Mesothelial cell of epicardium (in vitro differentiated cells): Measurements from ENCODE around the gene MTFP1. TPM values are rescaled to one million over a fixed set of nuclear protein-coding genes. Genes with fewer than 3 reads are reported as not detected.
"Not testable (repeated sequence)": the region's sequence is repeated elsewhere in the genome, so short reads cannot be mapped to it uniquely, and the experiment has no call there.

Source experiments
- DNase-seq, 2 experiments: peaks; one replicate each; pipeline ENCODE4 v3.0.0; 2021; ENCODE audit warnings: low spot score in 2 of 2; ENCODE audit not compliant: unreplicated experiment in 2 of 2
- H3K27ac Mint-ChIP-seq: 2 replicates; pipeline ENCODE4 v1.8.0; 2021; ENCODE audit warnings: mixed read lengths
- H3K27me3 Mint-ChIP-seq: 2 replicates; pipeline ENCODE4 v1.8.0; 2021; ENCODE audit warnings: low read depth, mixed read lengths
- H3K36me3 Mint-ChIP-seq: 2 replicates; pipeline ENCODE4 v1.8.0; 2021; ENCODE audit warnings: mixed read lengths
- H3K4me1 Mint-ChIP-seq: 2 replicates; pipeline ENCODE4 v1.8.0; 2021; ENCODE audit warnings: mixed read lengths
- H3K4me3 Mint-ChIP-seq: 2 replicates; pipeline ENCODE4 v1.8.0; 2021; ENCODE audit warnings: mild to moderate bottlenecking, moderate library complexity, mixed read lengths
- H3K9me3 Mint-ChIP-seq: 2 replicates; pipeline ENCODE4 v1.8.0; 2021; ENCODE audit warnings: mixed read lengths
- CTCF ChIP-seq: fragments of 200-600 bp; sonication (generic); IDR thresholded peaks from one replicate; pipeline ENCODE4 v1.5.0; 2021; ENCODE audit warnings: antibody characterized with exemption; ENCODE audit not compliant: unreplicated experiment
- total RNA-seq: library from RNA; stranded (reverse); gene quantifications from 3 replicates; pipeline ENCODE4 v1.2.1, GENCODE V29; 2021

MTFP1 gene
- total RNA-seq, 1 donor from 2014 or later = 8.2 TPM

- Mint-ChIP-seq H3K4me3 (no peak overlapping the region), H3K27me3 (peaks cover 35% of the 10 kb centered on the region), H3K4me1 (peaks cover 21% of the 10 kb centered on the region), H3K9me3 (no peaks in the 10 kb centered on the region), H3K27ac (no peak overlapping the region), H3K36me3 (no peaks in the 10 kb centered on the region)
- DNase-seq = no peak
- TF ChIP-seq CTCF = no peak
These were observed 25.9 kb upstream of the MTFP1 start for GRCh38 chr22:30399718-30400117.

GRCh38 chr22:30400159-30400558 is 25.4 kb upstream of the MTFP1 start:
- H3K4me1 Mint-ChIP-seq = peaks cover 21% of the 10 kb centered on the region
- H3K9me3 Mint-ChIP-seq = no peaks in the 10 kb centered on the region
- TF ChIP-seq CTCF = no peak
- no peak overlapping the region for H3K27ac Mint-ChIP-seq
- H3K4me3 Mint-ChIP-seq = no peak overlapping the region
- no peaks in the 10 kb centered on the region for H3K36me3 Mint-ChIP-seq
- peaks cover 35% of the 10 kb centered on the region for H3K27me3 Mint-ChIP-seq
- no peak for DNase-seq

DNA sequence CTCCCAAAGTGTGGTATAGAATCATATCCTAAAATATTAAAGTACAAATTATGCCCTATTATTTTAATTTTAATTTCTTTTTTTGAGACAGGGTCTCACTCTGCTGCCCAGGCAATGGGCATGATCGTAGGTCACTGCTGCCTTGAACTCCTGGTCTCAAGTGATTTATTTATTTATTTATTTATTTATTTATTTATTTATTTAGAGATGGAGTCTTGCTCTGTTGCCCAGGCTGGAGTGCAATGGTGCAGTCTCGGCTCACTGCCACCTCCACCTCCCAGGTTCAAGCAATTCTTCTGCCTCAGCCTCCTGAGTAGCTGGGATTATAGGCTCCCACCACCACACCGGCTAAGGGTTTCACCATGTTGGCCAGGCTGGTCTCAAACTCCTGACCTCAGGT is 24.5 kb upstream of the MTFP1 start:
- not testable (repeated sequence) for DNase-seq, H3K4me3 Mint-ChIP-seq, H3K36me3 Mint-ChIP-seq, H3K27ac Mint-ChIP-seq, H3K9me3 Mint-ChIP-seq
- Mint-ChIP-seq H3K27me3 (peaks cover 29% of the 10 kb centered on the region), H3K4me1 (peaks cover 21% of the 10 kb centered on the region)

DNA sequence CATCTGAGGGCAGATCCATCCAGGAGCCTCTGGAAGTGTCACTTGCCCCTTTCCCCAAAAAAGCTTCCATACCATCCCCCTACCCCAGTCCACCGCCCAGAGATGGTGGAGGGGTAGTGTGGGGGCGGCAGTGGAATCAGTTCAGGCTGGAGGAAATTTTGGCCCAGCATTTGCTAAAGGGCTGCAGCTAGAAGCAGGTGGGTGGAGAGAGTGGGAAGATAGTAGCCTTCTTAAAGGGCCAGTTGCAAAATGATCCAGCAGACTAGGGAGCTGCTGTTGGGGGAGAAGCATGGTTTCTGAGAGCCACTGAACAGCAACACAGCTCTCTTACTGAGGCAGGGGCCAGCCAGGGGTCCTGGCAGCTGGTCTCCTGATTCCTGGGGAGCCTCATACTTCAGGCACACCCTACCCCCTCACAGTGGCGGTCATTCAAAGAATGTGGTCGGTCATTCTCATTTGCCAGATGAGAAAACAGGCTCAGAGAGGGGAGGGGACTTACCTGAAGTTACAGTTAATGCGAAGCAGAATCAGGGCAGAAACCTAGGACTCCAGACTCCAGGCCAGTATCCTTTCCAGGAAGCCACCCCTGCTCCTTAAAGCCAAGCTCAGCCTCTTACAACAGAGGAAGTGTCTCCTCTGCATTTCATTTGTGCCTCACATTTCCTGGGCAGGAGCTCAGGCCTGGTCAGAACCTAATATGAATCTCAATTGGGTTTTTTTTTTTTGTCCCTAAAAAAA is 23.4 kb upstream of the MTFP1 start:
- Mint-ChIP-seq H3K4me3 (no peak overlapping the region), H3K4me1 (peaks cover 16% of the 10 kb centered on the region), H3K9me3 (no peaks in the 10 kb centered on the region), H3K27ac (peak overlapping the region; percentile 34), H3K36me3 (no peaks in the 10 kb centered on the region), H3K27me3 (peaks cover 19% of the 10 kb centered on the region)
- TF ChIP-seq CTCF = no peak
- DNase-seq = no peak

- H3K9me3 Mint-ChIP-seq, DNase-seq, H3K4me3 Mint-ChIP-seq, H3K27ac Mint-ChIP-seq, H3K36me3 Mint-ChIP-seq: not testable (repeated sequence)
- Mint-ChIP-seq H3K4me1 (peaks cover 13% of the 10 kb centered on the region), H3K27me3 (peaks cover 14% of the 10 kb centered on the region)
These were observed 22.8 kb upstream of the MTFP1 start for GRCh38 chr22:30402766-30403104.

DNA sequence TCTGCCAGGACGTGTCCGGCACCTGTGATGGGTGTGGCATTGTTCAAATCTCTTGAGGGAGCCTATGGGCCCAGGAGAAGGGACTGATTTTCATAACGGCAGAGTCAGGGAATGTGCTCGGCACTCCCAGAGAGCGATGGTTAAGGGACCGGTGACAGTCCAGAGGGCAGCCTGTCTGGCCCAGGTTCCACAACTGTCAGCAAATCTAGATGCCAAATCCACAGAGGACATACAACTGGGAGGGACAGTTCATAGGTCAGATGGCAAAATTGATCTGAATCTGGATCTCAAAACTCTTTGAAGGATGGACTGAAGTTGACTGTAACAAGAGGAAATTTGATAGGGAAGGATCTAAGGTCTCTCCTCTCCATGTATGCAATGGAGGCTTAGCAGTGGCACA is 21.3 kb upstream of the MTFP1 start:
- H3K36me3 Mint-ChIP-seq = no peaks in the 10 kb centered on the region
- no peak for TF ChIP-seq CTCF

GRCh38 chr22:30405731-30406130 is 19.8 kb upstream of the MTFP1 start:
- Mint-ChIP-seq H3K27me3 (no peaks in the 10 kb centered on the region), H3K9me3 (no peaks in the 10 kb centered on the region), H3K27ac (no peak overlapping the region), H3K4me1 (peaks cover 8% of the 10 kb centered on the region), H3K36me3 (peaks cover 2% of the 10 kb centered on the region), H3K4me3 (no peak overlapping the region)
- TF ChIP-seq CTCF = no peak
- DNase-seq = no peak

More for the DNA sequence above, 21.3 kb upstream of the MTFP1 start:
- H3K27me3 Mint-ChIP-seq = no peaks in the 10 kb centered on the region
- peaks cover 8% of the 10 kb centered on the region for H3K4me1 Mint-ChIP-seq
- H3K4me3 Mint-ChIP-seq = no peak overlapping the region
- no peak for DNase-seq
- H3K27ac Mint-ChIP-seq = no peak overlapping the region
- H3K9me3 Mint-ChIP-seq = no peaks in the 10 kb centered on the region
